PC-9 (cell line): ENCODE measurements around the gene SPATA6. TPM values are rescaled to one million over a fixed set of nuclear protein-coding genes. Genes with fewer than 3 reads are reported as not detected.

Source experiments
- BruUV-seq: library from RNA; stranded (reverse); fragments of 400-500 nt; replicated peaks from 2 replicates; lab custom pipeline; 2021; lab: Mats Ljungman, UMichigan
- CTCF ChIA-PET: fragments of 300-600 bp; sonication (Branson Sonifier 250); formaldehyde crosslinking; loops from one replicate; lab custom pipeline; 2022; ENCODE audit warnings: antibody characterized with exemption; lab: Charles Lee
- POLR2A ChIA-PET: fragments of 300-600 bp; sonication (Branson Sonifier 250); formaldehyde crosslinking; loops from one replicate; lab custom pipeline; 2022; ENCODE audit warnings: antibody characterized with exemption; ENCODE audit not compliant: unreplicated experiment; lab: Charles Lee
- DNase-seq, 2 experiments: peaks; one replicate each; pipeline versions ENCODE4 v3.0.0 to v3.0.0-alpha.2; 2015 to 2022; ENCODE audit warnings: mixed read lengths in 1 of 2
- H2AFZ ChIP-seq: fragments of 200-600 bp; sonication (generic); 2 replicates; pipeline ENCODE4 v1.8.1; 2017; ENCODE audit warnings: antibody characterized with exemption
- H3F3A ChIP-seq: fragments of 200-600 bp; sonication (generic); 2 replicates; pipeline ENCODE4 v1.8.1; 2017; ENCODE audit warnings: antibody characterized with exemption, mild to moderate bottlenecking, low read depth; ENCODE audit not compliant: insufficient read depth
- H3K27ac ChIP-seq: fragments of 200-600 bp; sonication (generic); 2 replicates; pipeline ENCODE4 v1.6.1; 2016; ENCODE audit warnings: mixed run types
- H3K27me3 ChIP-seq: fragments of 200-600 bp; sonication (generic); 2 replicates; pipeline ENCODE4 v1.6.1; 2016; ENCODE audit warnings: low read depth, mixed run types; ENCODE audit not compliant: insufficient read depth
- H3K36me3 ChIP-seq: fragments of 200-600 bp; sonication (generic); 2 replicates; pipeline ENCODE4 v1.6.1; 2016; ENCODE audit warnings: low read depth, mixed run types
- H3K4me1 ChIP-seq: fragments of 200-600 bp; sonication (generic); replicated peaks from 2 replicates; pipeline ENCODE4 v1.6.1; 2016; ENCODE audit warnings: mixed run types; ENCODE audit not compliant: insufficient read depth
- H3K4me2 ChIP-seq: fragments of 200-600 bp; sonication (generic); 2 replicates; pipeline ENCODE4 v1.6.1; 2017; ENCODE audit warnings: mixed run types
- H3K4me3 ChIP-seq: fragments of 200-600 bp; sonication (generic); 2 replicates; pipeline ENCODE4 v1.6.1; 2016; ENCODE audit warnings: mixed run types
- H3K79me2 ChIP-seq: fragments of 200-600 bp; sonication (generic); 2 replicates; pipeline ENCODE4 v1.6.1; 2017; ENCODE audit warnings: low read depth, mixed run types
- H3K9me2 ChIP-seq: fragments of 200-600 bp; sonication (generic); 2 replicates; pipeline ENCODE4 v1.8.1; 2017; ENCODE audit warnings: mild to moderate bottlenecking; ENCODE audit not compliant: insufficient read depth
- H3K9me3 ChIP-seq: fragments of 200-600 bp; sonication (generic); 2 replicates; pipeline ENCODE4 v1.8.1; 2016; ENCODE audit warnings: low read depth; ENCODE audit not compliant: insufficient read depth
- H4K20me1 ChIP-seq: fragments of 200-600 bp; sonication (generic); 2 replicates; pipeline ENCODE4 v1.8.1; 2017; ENCODE audit not compliant: insufficient read depth
- EZH2 ChIP-seq: fragments of 200-600 bp; sonication (generic); IDR thresholded peaks from 2 replicates; pipeline ENCODE4 v1.8.0; 2017; ENCODE audit warnings: antibody characterized with exemption, low read depth
- intact Hi-C: fragments of 100-400 bp; cut with micrococcal nuclease; formaldehyde crosslinking; loops from one replicate; pipeline ENCODE4 v1.10.0; 2022; ENCODE audit not compliant: unreplicated experiment
- total RNA-seq: library from RNA; stranded (reverse); gene quantifications from 2 replicates; pipeline ENCODE4 v1.2.3, GENCODE V29; 2021
- TF ChIP-seq, protein P1 (sequence below): fragments of 200-600 bp; sonication (generic); conservative IDR thresholded peaks from 2 replicates; pipeline ENCODE4 v1.6.1; 2017; ENCODE audit warnings: mixed run types, antibody characterized with exemption, mild to moderate bottlenecking, moderate library complexity

The SPATA6 gene
- total RNA-seq, 1 experiment from 2014 or later, result not detected

DNA sequence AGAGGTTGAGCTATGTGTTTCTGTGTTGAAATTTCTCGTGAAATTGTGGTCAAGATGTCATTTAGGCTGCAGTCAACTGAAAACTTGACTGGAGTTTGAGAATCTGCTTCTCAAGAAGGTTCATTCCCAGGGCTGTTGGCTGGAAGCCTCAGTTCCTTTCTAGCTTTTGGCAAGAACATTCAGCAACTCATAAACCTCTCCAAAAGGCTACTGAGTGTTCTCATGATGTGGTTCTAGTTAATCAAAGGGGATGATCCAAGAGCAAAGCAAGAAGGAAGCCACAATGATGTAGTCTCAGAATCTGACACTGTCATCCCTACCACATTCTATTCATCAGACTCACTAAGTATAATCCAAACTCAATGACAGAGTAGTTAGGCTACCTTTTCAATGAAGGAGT lies 66.6 kb downstream of the SPATA6 start:
- H3K4me2 ChIP-seq, result no peak overlapping the region
- POLR2A ChIA-PET, result no interaction called here
- TF ChIP-seq, protein P1, sequence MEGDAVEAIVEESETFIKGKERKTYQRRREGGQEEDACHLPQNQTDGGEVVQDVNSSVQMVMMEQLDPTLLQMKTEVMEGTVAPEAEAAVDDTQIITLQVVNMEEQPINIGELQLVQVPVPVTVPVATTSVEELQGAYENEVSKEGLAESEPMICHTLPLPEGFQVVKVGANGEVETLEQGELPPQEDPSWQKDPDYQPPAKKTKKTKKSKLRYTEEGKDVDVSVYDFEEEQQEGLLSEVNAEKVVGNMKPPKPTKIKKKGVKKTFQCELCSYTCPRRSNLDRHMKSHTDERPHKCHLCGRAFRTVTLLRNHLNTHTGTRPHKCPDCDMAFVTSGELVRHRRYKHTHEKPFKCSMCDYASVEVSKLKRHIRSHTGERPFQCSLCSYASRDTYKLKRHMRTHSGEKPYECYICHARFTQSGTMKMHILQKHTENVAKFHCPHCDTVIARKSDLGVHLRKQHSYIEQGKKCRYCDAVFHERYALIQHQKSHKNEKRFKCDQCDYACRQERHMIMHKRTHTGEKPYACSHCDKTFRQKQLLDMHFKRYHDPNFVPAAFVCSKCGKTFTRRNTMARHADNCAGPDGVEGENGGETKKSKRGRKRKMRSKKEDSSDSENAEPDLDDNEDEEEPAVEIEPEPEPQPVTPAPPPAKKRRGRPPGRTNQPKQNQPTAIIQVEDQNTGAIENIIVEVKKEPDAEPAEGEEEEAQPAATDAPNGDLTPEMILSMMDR, result no peak
- no peak for TF ChIP-seq EZH2
- intact Hi-C loops, result no loop called here
- H3K27ac ChIP-seq, result no peak overlapping the region
- no peaks in the 10 kb centered on the region for H3K4me1 ChIP-seq
- no peaks in the 10 kb centered on the region for H3K36me3 ChIP-seq
- no peak overlapping the region for H2AFZ ChIP-seq
- no peaks in the 10 kb centered on the region for H3K79me2 ChIP-seq
- no TSS peak for BruUV-seq
- no peak overlapping the region for H3K4me3 ChIP-seq
- H3K9me2 ChIP-seq, result no peaks in the 10 kb centered on the region; the same call in 1 of the 2 replicates
- CTCF ChIA-PET, result no interaction called here
- H3K9me3 ChIP-seq, result no peaks in the 10 kb centered on the region
- no peak for DNase-seq
- no peaks in the 10 kb centered on the region for H3K27me3 ChIP-seq
- H3F3A ChIP-seq, result no peaks in the 10 kb centered on the region
- no peaks in the 10 kb centered on the region for H4K20me1 ChIP-seq

DNA sequence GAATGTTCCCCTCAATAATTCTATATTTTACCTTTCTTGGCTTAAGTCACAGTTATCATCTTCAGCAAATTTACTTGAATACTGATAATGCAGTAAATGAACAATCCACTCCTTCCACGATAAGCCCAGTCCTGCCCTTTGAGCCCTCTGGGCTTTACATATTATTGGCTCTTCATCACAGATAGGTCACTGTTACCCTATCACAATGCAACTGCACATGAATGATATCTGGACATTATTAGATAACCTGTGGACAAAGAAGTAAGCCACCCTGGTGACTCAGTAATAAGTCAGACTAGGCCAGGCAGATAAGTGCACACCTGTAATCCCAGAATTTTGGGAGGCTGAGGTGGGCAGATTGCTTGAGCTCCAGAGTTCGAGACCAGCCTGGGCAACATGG lies 69.4 kb downstream of the SPATA6 start:
- Histone ChIP-seq H3K27me3 (no peaks in the 10 kb centered on the region), H3K79me2 (no peaks in the 10 kb centered on the region), H3K4me3 (no peak overlapping the region), H3K27ac (no peak overlapping the region), H3K9me2 (no peaks in the 10 kb centered on the region; the same call in 1 of the 2 replicates), H3K9me3 (no peaks in the 10 kb centered on the region), H3F3A (no peaks in the 10 kb centered on the region), H3K4me1 (no peaks in the 10 kb centered on the region), H3K36me3 (no peaks in the 10 kb centered on the region), H2AFZ (no peak overlapping the region), H4K20me1 (no peaks in the 10 kb centered on the region), H3K4me2 (no peak overlapping the region)
- intact Hi-C loops, result no loop called here
- no peak for DNase-seq
- ChIA-PET CTCF (no interaction called here), POLR2A (no interaction called here)
- TF ChIP-seq, protein P1, result no peak
- TF ChIP-seq EZH2, result no peak
- no TSS peak for BruUV-seq

DNA sequence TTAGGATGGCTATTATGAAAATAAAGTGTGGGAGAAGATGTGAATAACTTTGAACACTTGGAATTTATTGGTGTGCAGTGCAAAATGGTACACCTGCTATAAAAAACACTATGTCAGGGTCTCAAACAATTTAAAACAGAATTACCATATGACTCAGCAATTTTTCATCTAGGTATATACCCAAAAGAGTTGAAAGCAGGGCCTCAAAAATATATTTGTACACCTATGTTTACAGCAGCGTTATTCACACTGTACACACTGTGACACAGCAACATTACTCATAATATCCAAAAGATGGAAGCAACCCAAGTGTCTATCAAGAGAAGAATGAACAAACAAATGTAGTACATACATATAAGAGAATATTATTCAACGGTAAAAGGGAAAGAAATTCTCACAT lies 75.8 kb downstream of the SPATA6 start:
- Histone ChIP-seq H3K4me2 (no peak overlapping the region), H3K4me3 (no peak overlapping the region), H2AFZ (no peak overlapping the region), H3K79me2 (no peaks in the 10 kb centered on the region), H3K4me1 (no peaks in the 10 kb centered on the region), H3F3A (no peaks in the 10 kb centered on the region), H3K9me3 (no peaks in the 10 kb centered on the region), H3K27ac (no peak overlapping the region), H3K27me3 (no peaks in the 10 kb centered on the region), H4K20me1 (no peaks in the 10 kb centered on the region), H3K36me3 (no peaks in the 10 kb centered on the region), H3K9me2 (no peaks in the 10 kb centered on the region)
- POLR2A ChIA-PET, result no interaction called here
- no peak for DNase-seq
- no TSS peak for BruUV-seq
- CTCF ChIA-PET, result no interaction called here
- intact Hi-C loops, result no loop called here
- TF ChIP-seq, protein P1, result no peak
- no peak for TF ChIP-seq EZH2
